ENCODE results near the gene POLR2C.

DNA sequence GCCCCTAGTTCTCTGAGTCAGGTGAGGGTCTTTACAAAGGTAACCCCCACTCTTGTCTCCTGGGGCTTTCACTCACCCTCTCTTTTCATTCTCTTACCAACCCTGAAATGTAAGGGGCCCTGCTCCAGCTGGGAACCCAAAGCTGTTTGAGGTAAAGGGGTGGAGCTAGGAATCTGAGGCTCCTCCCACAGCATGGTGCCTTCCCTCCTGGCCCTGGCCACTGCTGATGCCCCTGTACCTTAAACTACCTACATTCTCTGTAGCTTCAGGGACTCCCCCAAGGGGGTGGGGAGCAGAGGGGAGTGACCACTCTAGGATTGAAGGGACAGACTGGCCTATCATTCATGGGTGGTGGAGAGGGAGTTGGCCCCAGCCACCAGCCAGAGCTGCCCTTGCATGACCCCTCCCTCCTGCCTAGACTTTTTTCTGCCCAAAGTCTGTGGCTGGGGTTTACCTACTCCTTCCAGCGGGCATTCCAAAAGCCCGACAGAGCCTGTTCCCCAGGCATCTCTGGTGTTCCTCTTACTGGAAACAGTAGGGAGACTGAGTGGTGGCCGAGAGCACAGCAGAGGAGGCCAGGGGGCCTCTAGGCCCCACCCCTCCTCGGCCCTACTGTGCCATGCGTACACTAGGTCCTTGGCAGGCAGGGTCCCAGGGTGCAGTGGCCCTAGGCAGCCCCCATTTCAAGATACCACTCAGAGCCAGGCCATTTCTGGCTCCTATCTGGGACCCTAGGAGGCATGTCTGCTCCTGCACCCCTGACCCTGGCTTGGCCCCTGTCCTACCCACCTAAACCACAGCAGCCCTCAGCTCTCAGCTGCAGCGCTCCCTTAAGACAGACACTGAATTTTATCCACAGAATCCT, 14.3 kb downstream of the POLR2C start:
- TF ChIP-seq POLR2A (IDR thresholded peaks at IDR 0.05; ENCODE audit: low read length) (no peak), GATA1 (IDR thresholded peaks at IDR 0.05; ENCODE audit: low read depth, low read length) (no peak)
